Measurements from ENCODE around the gene SLC35G6.
"Not testable (repeated sequence)": the region's sequence is repeated elsewhere in the genome, so short reads cannot be mapped to it uniquely, and the experiment has no call there.

The SLC35G6 gene

DNA sequence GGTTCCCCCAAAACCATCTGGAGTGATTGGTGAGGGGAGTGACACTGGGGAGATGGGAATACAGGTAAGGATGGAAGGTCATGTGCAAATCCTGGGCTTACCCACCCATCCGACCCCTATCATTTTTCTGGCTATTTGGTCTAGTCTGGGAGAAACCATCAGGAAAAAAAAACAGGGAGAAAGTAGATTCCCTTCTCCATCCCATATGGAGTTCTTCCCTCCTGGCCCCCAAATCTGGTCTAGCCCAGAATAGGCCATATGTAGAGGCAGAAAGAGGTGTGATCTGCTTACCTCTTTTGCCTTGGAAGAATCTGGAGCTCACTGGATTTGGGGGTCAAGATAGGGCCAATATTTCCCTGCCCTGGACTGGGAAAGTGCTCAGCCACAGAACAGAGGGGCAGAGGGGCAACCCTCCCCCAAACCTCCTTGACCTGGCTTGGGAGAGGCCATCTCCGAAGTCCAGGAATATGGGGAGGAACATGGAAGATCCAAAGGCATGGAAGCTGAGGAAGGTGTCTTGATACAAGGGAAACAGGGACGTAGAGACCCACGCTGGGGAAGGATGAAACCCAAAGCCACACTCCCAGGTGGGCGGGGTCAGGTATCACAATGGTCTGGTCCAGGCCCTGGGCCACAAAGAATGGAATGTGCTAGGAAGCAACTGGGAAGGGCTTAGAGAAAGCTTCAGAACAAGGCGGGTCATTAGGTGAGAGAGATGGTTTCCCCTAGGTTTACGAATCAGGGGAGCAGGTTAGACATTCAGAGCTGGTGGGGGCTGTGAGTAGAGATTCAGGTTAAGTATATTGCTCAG is 20.2 kb upstream of the SLC35G6 start:
- no peak for DNase-seq

DNA sequence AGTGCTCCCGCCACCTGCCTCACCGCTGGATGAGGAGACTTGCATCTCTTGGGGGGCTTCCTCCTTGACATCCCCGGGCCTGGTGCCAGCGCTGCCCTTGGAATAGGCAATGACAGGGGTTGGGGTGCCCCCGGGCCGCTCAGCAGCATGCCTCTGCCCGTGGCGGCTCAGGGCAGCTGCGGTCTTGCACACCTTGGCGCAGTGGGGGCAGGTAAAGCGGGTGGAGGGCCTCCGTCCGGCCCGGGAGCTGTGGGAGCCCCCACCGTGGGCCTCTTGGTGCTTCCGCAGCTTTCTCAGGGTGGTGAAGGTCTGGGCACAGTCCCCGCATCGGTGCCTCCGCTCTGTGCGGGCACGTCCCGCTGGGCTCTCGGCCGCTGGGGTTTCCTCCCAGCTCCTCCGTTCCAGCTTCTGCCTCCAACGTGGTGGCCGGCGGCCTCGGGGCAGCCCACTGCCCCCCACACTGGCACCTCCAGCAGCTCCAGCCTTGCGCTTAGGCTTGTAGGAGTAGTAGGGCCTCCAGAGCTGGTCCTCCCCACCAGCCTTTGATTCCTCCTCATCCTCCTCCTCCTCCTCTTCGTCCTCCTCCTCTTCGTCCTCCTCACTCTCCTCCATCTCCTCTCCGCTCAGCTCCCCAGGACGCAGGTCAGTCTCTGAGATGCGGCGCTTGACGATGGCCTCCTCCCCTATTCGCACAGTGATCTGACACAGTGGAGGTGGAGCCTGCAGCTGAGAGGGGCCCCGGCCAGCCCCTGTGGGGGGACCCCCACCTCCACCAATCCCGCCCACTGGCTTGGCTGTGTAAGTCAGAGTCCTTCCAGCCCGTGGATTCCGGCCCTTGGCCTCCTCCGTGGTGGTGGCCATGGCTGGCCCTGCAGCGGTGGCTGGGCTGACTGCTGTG is 18.5 kb upstream of the SLC35G6 start:
- DNase-seq = no peak

DNA sequence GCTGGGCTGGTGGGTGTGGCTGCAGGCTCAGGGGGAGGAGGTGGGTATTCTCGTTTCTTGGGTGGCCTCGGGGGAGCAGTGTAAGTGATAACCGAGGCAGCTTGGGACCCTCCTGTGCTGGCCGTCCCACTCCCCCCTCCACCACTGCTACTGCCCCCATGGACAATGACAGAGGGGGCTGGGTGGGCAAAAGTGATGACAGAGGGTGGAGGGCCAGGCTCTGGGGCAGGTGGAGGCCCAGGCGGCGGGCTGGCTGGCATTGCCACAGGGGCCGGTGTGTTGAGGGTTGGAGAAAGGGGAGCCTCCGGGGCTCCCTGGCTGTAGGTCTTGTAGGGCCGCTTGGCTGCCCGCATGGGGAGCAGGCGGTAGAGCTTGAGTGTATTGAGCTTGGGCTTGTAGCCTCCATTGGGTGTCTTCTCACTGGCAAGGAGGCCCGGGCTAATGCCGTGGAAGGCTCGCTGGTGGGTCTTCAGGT is 17.8 kb upstream of the SLC35G6 start:
- DNase-seq = no peak

DNA sequence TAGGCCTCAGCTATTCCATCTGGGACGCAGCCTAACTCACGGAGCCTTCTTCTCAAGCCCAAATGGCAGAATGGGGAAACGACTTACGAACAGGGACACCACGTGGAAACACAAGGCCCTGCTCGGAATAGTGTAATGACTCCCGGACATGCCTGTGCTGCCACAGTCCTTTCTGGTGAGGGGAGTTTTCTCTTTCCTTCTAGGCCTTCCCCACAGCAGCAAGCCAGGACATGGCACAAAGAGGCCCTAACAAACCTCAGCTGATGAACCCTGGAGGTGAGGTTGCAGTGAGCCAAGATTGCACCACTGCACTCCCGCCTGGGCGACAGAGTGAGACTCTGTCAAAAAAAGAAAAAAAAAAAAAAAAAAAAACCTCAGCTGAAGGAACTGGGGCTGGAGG is 17.2 kb upstream of the SLC35G6 start:
- no peak for DNase-seq

DNA sequence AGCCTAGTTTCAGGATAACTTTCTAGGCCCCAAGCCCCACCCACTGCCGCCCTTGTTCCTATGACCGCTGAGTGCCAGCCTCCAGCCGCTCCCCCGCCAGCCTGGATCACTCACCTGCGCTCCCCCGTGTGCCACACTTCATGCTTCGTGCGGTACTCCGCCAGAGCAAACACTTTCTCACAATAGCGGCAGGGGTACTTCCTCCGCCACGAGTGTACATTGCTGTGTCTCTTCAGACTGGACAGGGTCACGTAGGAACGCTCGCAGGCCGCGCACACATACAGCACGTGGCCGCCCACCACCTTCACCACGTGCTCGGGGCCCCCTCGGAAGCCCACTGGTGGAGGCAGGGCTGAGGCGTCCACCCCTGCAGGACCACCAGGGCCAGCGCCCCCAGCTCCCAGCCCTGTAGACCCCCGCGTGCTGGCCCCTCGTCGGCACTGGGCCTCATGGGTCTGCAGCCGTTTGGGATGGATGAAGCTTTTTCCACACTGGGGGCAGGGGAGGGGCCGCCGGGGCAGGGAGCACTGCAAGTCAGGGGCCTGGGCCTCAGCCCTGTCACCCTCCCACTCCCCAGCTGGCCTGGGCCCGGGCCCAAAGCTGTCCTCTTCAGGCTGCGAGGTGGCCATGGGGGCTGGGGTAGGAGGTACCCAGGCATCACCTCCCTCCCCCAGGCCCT is 15.5 kb upstream of the SLC35G6 start:
- DNase-seq = no peak

DNA sequence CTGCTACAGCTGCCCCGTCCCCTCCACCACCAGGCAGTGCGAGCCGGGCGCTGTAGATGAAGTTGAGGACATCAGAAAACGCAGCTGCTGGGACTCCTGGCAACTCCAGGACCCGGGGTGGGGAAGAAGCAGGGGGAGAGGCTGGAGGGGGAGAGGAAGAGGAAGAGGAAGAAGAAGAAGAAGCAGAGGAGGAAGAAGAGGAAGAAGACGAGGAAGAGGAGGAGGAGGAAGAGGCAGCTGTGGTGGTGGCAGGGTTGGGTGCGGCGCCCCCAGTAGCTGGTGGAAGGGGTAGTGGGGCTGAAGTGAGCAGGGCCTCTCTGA is 15.0 kb upstream of the SLC35G6 start:
- DNase-seq = no peak

DNA sequence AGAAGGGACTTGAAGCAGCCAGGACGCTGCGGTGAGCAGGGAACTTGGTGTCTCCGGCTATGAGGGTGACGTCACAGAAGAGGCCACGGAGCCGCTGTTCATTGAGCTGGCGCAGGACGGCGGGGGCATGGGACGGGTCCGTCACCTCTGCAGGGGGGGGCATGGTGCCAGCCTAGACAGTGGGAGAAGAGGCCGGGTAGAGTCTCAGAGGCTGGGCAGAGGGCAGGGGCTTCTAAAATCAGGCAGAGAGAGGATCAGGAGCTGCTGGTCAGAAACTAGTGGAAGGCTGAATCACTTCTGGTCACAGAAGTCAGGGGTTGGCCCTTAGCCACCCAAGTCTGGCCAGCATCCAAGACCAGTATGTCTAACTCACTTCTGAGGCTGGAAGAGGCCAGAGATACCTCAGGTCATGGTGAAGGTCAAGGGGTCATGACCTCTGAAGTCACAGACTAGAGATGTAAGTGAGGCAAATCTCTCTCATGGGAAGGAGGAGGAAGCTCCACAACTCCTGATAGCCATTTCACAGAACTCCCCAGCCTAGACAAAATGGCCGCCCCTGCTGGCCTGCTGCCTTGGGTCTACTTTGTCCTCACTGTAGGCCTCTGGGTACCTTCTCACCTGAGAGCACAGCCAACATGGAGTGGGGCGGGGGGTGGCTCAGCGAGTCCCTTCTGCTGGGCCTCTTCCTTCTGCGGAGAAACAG is 14.5 kb upstream of the SLC35G6 start:
- no peak for DNase-seq

DNA sequence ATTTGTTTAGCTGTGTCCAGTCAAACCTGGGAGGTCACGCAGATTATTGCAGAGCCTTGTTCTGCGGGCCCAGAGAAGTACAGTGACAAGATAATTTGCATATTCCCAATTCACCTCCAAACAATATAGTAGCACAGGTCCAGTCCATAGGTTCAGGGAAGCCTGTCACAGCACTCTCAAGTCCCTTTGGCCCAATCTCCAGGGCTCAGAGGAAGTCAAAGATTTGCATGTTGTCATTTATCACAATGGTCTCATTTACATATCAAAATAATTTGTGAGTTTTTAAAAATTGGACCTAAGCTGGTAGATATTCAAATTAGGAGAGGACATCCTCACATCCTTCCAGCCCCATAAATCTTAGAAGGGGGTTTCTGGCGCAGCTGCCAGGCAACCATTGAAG is 13.7 kb upstream of the SLC35G6 start:
- DNase-seq = no peak

DNA sequence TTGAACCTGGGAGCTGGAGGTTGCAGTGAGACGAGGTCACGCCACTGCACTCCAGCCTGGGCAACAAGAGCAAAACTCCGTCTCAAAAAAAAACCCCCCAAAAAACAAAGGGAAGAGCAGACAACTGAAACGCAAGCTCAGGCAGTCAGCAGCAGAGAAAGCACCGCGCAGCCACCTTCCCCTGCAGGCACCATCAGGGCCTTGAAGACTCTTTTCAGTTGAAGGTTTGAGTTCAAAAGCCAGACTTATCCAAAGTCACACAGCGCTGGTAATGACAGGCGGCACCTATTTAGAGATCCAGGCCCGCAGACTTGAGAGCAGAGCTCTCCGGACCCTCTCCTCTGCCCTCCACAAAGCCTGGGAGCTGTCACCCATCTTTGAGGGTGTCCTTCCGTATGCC is 13.0 kb upstream of the SLC35G6 start:
- no peak for DNase-seq

DNA sequence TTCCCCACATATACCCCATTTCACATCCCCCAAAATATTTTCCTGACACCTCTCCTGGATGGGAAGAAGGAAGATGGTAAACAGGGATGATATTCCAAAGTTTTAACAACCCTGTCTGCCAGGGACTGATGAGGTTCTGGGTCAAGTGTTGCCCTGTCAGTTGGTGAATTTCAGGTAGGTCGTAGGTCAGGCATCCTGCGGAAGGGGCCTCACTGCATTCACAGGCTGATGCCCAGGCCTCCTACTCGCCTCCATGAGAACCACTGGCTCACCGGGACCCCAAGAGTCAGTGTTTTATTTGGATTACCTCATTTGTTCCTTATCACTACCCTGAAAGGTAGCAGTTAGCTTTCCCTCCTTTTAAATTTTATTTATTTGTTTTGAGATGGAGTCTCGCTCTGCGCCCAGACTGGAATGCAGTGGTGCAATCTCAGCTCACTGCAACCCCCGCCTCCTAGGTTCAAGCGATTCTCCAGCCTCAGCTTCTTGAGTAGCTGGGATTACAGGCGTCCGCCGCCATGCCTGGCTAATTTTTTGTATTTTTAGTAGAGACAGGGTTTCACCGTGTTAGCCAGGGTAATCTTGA is 12.3 kb upstream of the SLC35G6 start:
- no peak for DNase-seq

DNA sequence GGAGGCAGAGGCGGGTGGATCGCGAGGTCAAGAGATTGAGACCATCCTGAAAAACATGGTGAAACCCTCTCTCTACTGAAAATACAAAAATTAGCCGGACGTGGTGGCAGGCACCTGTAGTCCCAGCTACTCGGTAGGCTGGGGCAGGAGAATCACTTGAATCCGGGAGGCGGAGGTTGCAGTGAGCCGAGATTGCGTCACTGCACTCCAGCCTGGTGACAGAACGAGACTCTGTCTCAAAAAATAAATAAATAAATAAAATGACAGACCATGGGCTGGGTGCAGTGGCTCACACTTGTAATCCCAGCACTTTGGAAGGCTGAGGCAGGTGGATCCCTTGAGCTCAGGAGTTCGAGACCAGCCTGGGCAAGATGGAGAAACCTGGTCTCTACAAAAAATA is 11.4 kb upstream of the SLC35G6 start:
- DNase-seq = not testable (repeated sequence)

DNA sequence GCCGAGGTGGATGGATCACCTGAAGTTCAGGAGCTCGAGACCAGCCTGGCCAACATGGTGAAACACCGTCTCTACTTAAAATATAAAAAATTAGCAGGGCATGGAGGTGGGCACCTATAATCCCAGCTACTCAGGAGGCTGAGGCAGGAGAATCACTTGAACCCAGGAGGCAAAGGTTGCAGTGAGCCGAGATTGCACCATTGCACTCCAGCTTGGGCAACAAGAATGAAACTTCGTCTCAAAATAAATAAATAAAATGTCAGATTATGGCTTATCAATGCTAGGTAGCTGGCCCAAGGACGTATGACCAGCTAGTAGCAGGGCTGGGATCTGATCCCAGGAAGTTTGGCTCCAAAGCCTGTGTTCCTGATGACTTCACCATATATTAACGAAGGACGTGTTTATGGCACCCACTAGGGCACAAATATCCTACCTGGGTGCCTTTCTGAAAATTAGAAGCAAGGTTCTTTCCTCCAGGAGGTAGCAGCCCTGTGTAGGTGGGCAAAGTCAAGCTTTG is 10.7 kb upstream of the SLC35G6 start:
- DNase-seq = not testable (repeated sequence)

DNA sequence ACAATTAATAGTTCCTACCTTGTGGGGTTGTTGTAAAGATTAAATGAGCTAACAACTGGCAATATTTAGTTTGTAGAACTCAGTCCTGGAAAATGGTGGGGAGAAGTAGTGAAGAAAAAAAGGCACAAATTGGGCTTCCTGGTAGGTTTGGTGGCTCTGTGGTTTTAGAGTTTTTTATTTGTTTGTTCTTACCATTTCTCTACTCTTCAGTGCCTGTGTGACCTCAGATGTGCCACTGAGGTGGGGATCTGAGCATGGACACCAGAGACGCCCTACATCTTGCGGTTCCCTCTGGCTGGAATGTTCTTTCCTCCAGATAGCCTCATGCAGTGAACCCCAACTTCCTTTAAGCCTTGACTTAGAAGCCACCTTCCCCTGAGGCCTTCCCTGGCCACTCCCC is 9.5 kb upstream of the SLC35G6 start:
- DNase-seq = no peak

DNA sequence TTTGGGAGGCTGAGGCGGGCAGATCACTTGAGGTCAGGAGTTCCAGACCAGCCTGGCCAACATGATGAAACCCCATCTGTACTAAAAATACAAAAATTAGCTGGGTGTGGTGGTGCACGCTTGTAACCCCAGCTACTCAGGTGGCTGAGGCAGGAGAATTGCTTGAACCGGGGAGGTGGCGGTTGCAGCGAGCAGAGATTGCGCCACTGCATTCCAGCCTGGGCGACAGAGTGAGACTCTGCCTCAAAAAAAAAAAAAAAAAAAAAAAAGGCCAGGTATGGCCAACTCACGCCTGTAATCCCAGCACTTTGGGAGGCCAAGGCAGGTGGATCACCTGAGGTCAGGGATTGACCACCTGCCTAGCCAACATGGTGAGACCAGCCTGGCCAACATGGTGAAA is 6.5 kb upstream of the SLC35G6 start:
- DNase-seq = not testable (repeated sequence)

DNA sequence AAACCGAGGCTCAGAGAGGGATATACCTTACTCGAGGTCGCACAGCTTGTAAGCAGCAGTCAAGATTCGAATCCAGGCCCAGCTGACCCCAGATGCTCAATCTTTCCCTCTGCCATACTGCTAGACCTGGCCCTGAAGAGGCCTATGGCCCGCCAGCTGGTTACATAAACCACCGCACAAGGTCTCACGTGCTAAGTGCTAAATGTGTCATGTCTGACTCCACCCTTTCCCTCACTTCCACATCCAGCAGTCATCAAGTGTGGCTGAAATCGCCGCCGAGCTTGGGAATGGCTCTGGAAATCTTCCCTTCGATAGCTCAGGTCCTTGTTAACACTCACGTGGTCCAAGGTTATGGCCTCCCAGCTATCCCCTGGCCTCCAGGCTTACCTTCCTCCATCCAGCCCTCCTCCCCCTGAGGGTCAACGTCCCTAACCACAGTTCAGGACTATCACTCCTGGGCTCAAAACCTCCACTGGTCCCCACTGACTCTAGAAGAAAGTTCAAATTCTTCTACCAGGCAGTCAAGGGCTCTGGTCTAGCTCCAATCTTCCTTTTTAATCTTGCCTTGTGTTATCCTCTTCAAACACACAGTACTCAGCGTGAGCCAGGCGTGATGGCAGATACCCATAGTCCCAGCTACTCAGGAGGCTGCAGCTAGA is 5.4 kb upstream of the SLC35G6 start:
- peak; percentile 9 for DNase-seq

DNA sequence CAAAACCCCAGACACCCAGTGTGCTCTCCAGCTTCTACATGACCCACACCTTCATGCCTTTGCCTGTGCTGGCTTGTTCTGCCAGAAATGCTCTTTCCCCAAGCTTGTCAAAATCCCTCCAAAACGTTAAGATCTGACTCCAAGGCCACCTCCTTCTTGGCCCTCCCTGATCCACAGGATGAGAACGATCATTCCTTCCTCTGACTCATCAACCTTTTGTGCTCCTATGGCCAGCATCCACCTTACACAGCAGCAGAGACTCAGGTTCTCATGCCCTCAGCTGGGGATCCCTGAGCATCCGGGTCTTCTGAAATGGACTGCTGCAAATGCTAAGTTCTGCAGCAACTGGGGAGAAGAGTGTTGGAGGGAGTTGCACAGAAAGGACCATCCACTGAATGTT is 4.8 kb upstream of the SLC35G6 start:
- DNase-seq = peak; percentile 36

DNA sequence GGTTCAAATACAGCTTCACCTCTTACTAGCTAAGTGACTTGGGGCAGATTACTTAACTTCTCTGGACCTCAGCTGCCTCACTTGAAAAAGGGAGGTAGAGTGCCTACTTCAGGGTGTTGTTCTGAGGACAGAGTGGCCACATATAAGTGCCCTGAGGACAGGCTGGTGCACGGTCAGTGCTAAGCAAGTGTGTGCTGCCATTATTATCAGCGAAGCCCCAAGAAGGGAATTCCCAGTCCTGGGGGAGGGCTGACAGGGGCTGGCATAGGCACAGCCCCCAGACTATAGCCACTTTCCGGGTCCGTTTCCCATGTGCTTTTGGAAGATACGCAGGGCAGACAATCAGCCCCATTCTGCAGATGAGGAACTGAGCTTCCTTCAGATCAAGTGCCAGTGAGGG is 4.3 kb upstream of the SLC35G6 start:
- DNase-seq = no peak

DNA sequence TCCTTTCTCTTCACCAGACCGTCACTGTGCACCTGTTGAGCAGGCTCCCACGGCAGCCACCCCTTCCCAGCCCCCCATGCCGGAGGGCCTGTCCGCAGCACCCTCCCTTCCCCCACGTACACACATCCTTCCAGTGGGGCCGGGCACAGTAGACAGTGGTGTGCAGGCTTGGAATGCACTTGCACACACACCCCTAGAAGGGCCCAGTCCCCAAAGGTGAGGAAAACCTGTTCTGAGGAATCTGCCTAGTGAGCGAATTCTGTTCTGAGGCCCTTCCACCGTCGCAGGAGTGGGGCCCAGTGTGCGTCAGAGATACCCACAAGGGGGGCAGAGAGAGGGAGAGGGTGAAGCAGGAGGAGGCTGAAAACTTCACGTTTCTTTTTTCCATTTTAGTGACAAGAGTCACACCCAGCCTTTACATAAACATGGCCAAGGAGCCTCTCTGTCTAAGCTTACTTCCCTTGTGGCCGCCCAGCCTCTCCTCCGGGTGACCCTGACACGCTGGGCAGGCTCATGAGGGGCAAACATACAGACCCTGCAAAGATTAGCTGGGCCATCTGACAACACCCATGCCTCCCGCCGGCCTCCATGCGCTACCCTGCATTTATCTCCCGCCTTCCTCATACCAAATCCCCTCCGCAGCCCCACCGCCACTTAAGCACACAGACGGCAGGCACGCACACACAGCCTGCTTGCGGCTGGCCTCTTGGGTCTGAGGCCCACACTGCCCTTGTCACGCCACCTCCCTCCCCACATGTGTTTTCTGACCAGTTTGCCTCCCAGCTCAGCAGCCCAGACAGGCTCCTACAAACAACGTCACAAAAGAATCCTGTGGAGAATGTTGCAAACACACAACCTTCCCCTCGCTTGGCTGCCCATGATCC is 3.6 kb upstream of the SLC35G6 start:
- peak; percentile 80 for DNase-seq

DNA sequence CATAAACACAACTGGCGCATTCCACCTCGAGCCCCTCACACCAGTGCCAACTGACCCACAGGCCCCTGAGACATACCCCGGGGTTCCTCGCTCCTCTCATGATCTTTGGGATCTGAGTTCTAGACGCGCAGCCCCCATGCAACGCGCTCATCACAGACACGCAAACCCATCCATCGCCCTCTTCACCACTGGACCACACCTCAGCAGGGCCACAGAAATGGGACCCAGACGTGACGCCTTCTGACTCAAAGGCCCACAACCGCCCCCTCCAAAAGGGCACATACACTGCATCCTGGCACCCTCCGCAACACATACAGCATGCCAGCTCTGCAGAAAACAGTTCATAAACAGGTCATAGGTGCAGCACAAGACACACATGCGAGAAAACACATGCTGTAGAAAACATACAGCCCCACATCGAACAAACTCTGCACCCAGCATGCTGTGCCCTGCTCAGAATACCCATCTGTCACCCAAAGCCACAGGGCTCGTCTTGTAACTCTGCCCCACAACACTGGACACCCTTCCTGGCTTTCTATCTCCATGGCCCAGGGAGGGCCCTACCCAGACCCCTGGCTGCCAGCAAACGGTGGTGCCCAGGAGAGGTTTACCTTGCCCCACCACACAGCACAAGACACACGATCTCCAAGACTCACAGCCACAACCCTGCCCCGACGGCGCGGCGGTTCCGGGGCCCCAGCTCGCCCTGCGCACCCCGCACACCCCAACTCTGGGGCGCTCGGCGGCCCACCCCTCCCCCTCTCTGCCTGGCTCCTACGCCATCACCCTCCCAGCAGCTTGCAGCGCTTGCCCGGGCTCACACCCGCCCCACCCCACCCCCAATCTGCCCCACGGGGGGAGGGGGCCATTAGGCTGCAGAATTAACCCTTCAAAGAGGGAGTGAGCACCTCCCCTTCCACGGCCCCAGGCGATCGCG is 2.7 kb upstream of the SLC35G6 start:
- DNase-seq = peak; percentile 38

All from fibroblast of skin of back (primary cell).